ENCODE measurements around the gene OOSP1.

The OOSP1 gene

DNA sequence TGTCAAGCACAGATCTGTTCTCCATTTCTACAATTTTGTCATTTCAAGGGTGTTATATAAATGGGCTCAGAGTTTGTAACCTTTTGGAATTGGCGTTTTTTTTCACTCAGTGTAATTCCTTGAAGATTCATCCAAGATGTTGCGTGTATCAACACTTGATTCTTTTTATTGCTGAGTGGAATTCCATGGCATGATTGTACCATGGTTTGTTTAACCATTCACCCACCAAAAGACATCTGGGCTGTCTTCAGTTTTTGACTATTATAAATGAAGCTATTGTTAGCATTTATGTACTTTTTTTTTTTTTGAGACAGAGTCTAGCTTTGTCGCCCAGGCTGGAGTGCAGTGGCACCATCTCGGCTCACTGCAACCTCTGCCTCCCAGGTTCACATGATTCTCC is 2.9 kb downstream of the OOSP1 start:
- no peak for ATAC-seq
- TF ChIP-seq CSDC2 (CRISPR knock-in tag; IDR thresholded peaks at IDR 0.05) = no peak
- TF ChIP-seq ISL1 (CRISPR knock-in tag; IDR thresholded peaks at IDR 0.05) = no peak
- TF ChIP-seq, protein P1, sequence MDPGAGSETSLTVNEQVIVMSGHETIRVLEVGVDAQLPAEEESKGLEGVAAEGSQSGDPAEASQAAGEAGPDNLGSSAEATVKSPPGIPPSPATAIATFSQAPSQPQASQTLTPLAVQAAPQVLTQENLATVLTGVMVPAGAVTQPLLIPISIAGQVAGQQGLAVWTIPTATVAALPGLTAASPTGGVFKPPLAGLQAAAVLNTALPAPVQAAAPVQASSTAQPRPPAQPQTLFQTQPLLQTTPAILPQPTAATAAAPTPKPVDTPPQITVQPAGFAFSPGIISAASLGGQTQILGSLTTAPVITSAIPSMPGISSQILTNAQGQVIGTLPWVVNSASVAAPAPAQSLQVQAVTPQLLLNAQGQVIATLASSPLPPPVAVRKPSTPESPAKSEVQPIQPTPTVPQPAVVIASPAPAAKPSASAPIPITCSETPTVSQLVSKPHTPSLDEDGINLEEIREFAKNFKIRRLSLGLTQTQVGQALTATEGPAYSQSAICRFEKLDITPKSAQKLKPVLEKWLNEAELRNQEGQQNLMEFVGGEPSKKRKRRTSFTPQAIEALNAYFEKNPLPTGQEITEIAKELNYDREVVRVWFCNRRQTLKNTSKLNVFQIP (CRISPR knock-in tag; IDR thresholded peaks at IDR 0.05; ENCODE audit: borderline replicate concordance, low read depth) = no peak

DNA sequence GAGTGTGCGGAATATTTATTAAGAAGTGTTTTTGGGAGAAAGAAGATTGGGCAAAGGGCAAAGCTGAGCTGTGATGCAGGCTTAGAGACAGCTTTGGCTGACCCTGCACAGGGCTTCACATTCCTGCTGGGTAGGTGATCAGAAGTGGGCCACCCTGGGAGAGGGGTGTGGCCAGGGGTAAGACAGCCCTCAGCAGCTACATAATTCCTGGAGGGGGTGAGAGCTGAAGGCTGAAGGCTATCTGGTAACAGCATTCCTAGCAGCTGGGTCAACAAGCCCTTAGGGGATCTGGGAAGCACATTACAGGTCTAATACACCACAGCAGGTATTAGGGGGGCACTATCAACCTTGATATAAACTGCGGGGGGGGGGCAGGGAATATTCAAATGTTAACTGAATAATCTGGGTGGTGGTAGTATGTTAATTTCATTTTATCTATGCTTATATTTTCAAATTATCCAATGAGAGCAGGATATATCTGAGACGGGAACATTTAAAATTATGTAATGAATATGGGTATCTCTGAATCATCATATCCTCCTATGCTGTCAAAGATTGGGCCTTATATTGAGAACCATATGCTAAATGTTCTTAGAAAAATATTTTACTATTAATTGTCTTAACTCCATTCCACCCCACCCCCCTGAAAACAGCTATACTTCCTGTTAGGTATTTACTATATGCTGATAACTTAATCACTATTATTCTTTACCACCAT is 5.9 kb downstream of the OOSP1 start:
- no peak for ATAC-seq
- TF ChIP-seq TCF4 (CRISPR knock-in tag; IDR thresholded peaks at IDR 0.05; ENCODE audit: borderline replicate concordance) (no peak), ZNF565 (CRISPR knock-in tag; conservative IDR thresholded peaks at IDR 0.05; ENCODE audit: low read depth) (no peak), TOX (CRISPR knock-in tag; IDR thresholded peaks at IDR 0.05; ENCODE audit: borderline replicate concordance) (no peak), ZNF70 (CRISPR knock-in tag; IDR thresholded peaks at IDR 0.05) (no peak), SNAI2 (CRISPR knock-in tag; IDR thresholded peaks at IDR 0.05) (no peak), ZFP30 (CRISPR knock-in tag; IDR thresholded peaks at IDR 0.05) (no peak), CSDC2 (CRISPR knock-in tag; IDR thresholded peaks at IDR 0.05) (no peak), TSHZ2 (CRISPR knock-in tag; IDR thresholded peaks at IDR 0.05) (no peak), PPARA (CRISPR knock-in tag; IDR thresholded peaks at IDR 0.05; ENCODE audit: borderline replicate concordance) (no peak), RARB (CRISPR knock-in tag; IDR thresholded peaks at IDR 0.05) (no peak), BACH2 (CRISPR knock-in tag; IDR thresholded peaks at IDR 0.05; ENCODE audit: borderline replicate concordance) (no peak), ESRRG (CRISPR knock-in tag; IDR thresholded peaks at IDR 0.05) (no peak), ZNF8 (CRISPR knock-in tag; IDR thresholded peaks at IDR 0.05) (no peak), CREB5 (CRISPR knock-in tag; IDR thresholded peaks at IDR 0.05; ENCODE audit: low read depth) (no peak), ISL1 (CRISPR knock-in tag; IDR thresholded peaks at IDR 0.05) (no peak), ARNTL (CRISPR knock-in tag; IDR thresholded peaks at IDR 0.05; ENCODE audit: borderline replicate concordance, low read depth) (no peak)
- TF ChIP-seq, protein P1 (CRISPR knock-in tag; IDR thresholded peaks at IDR 0.05; ENCODE audit: borderline replicate concordance, low read depth) = no peak

GRCh38 chr11:59944720-59945119 is 6.5 kb downstream of the OOSP1 start:
- no peak for ATAC-seq
- TF ChIP-seq ZC3H10 (CRISPR knock-in tag; IDR thresholded peaks at IDR 0.05) (no peak), BACH2 (CRISPR knock-in tag; IDR thresholded peaks at IDR 0.05; ENCODE audit: borderline replicate concordance) (no peak)
- TF ChIP-seq, protein P1 (CRISPR knock-in tag; IDR thresholded peaks at IDR 0.05; ENCODE audit: borderline replicate concordance, low read depth) = no peak
- TF ChIP-seq, protein P2, sequence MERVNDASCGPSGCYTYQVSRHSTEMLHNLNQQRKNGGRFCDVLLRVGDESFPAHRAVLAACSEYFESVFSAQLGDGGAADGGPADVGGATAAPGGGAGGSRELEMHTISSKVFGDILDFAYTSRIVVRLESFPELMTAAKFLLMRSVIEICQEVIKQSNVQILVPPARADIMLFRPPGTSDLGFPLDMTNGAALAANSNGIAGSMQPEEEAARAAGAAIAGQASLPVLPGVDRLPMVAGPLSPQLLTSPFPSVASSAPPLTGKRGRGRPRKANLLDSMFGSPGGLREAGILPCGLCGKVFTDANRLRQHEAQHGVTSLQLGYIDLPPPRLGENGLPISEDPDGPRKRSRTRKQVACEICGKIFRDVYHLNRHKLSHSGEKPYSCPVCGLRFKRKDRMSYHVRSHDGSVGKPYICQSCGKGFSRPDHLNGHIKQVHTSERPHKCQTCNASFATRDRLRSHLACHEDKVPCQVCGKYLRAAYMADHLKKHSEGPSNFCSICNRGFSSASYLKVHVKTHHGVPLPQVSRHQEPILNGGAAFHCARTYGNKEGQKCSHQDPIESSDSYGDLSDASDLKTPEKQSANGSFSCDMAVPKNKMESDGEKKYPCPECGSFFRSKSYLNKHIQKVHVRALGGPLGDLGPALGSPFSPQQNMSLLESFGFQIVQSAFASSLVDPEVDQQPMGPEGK (CRISPR knock-in tag; IDR thresholded peaks at IDR 0.05; ENCODE audit: borderline replicate concordance) = no peak

Data from SK-N-SH treated with all-trans-retinoic acid at 6 μM for 48 hours (cell line).